HG02623 (cell line): ENCODE measurements around the gene AMTN.
A peak's percentile ranks its signal among the peaks of the same experiment; 100 is the strongest.

Experiments
- ATAC-seq: cut with Tn5 transposase; IDR thresholded peaks from one replicate; pipeline ENCODE4 v1.9.1; 2021; ENCODE audit warnings: moderate library complexity; ENCODE audit not compliant: unreplicated experiment

The AMTN gene

GRCh38 chr4:70559211-70559830 is 41.0 kb downstream of the AMTN start:
- peak; percentile 62 for ATAC-seq

- ATAC-seq = no peak
Observed at GRCh38 chr4:70559924-70560323, 41.6 kb downstream of the AMTN start.

GRCh38 chr4:70564033-70564432 is 45.7 kb downstream of the AMTN start:
- no peak for ATAC-seq

GRCh38 chr4:70570796-70571195 is 52.4 kb downstream of the AMTN start:
- ATAC-seq = no peak

- no peak for ATAC-seq
Observed at GRCh38 chr4:70571772-70572171, 53.4 kb downstream of the AMTN start.

- ATAC-seq = no peak
Observed at GRCh38 chr4:70575964-70576363, 57.6 kb downstream of the AMTN start.

- ATAC-seq = no peak
Observed at GRCh38 chr4:70577220-70577927, 59.0 kb downstream of the AMTN start.

GRCh38 chr4:70581980-70582379 is 63.6 kb downstream of the AMTN start:
- ATAC-seq = no peak
